Natural killer cell (primary cell): ENCODE measurements around the gene NCS1. TPM values are rescaled to one million over a fixed set of nuclear protein-coding genes. Genes with fewer than 3 reads are reported as not detected.

Experiments
- ATAC-seq, 3 donors: fragments of 150-1000 bp in 2 of 3; fragments of 200-7000 bp in 1 of 3; cut with Tn5 transposase; 1 replicate in 1 of 3; 2 replicates in 2 of 3; pipeline ENCODE4 v1.10.0; 2021; ENCODE audit warnings: mild to moderate bottlenecking in 2 of 3, moderate library complexity in 2 of 3
- DNase-seq, 2 donors: peaks; one replicate each; pipeline versions ENCODE4 v3.0.0 to v3.0.0-alpha.2; 2013 to 2021; ENCODE audit warnings: mixed read lengths in 1 of 2
- H3K27ac ChIP-seq: one replicate; pipeline ENCODE4 v1.5.1; 2013; ENCODE audit warnings: mild to moderate bottlenecking, low read length
- H3K27me3 ChIP-seq: one replicate; pipeline ENCODE4 v1.6.1; 2013; ENCODE audit warnings: low read length; ENCODE audit not compliant: control insufficient read depth, insufficient read depth
- H3K36me3 ChIP-seq: one replicate; pipeline ENCODE4 v1.6.1; 2013; ENCODE audit warnings: low read length; ENCODE audit not compliant: control insufficient read depth, insufficient read depth
- H3K4me1 ChIP-seq: one replicate; pipeline ENCODE4 v1.6.1; 2013; ENCODE audit warnings: low read length; ENCODE audit not compliant: control insufficient read depth, insufficient read depth
- H3K4me3 ChIP-seq: one replicate; pipeline ENCODE4 v1.5.1; 2013; ENCODE audit warnings: low read length
- H3K9me3 ChIP-seq: one replicate; pipeline ENCODE4 v1.6.1; 2013; ENCODE audit warnings: low read length; ENCODE audit not compliant: control insufficient read depth, insufficient read depth
- H3K27ac Mint-ChIP-seq, 2 donors: one replicate each; pipeline ENCODE4 v1.8.0; 2022; ENCODE audit warnings: mild to moderate bottlenecking in 2 of 2, mixed read lengths in 2 of 2, moderate library complexity in 1 of 2
- H3K27me3 Mint-ChIP-seq, 2 donors: one replicate each; pipeline ENCODE4 v1.8.0; 2022; ENCODE audit warnings: low read depth in 2 of 2, mixed read lengths in 2 of 2
- H3K36me3 Mint-ChIP-seq: one replicate; pipeline ENCODE4 v1.8.0; 2022; ENCODE audit warnings: mixed read lengths
- H3K4me1 Mint-ChIP-seq, 2 donors: one replicate each; pipeline ENCODE4 v1.8.0; 2022; ENCODE audit warnings: mixed read lengths in 2 of 2
- H3K4me3 Mint-ChIP-seq: one replicate; pipeline ENCODE4 v1.8.0; 2022; ENCODE audit warnings: mild to moderate bottlenecking, moderate library complexity, mixed read lengths
- H3K9me3 Mint-ChIP-seq, 2 donors: one replicate each; pipeline ENCODE4 v1.8.0; 2022; ENCODE audit warnings: mixed read lengths in 2 of 2
- WGBS: methylation state at CpG from one replicate; pipeline ENCODE4 v1.1.7; 2013; ENCODE audit warnings: missing lambda C conversion rate; ENCODE audit not compliant: insufficient coverage; 5-methylcytosine and 5-hydroxymethylcytosine counted together
- intact Hi-C: fragments of 100-400 bp; cut with micrococcal nuclease; formaldehyde crosslinking; loops from one replicate; pipeline ENCODE4 v1.14.2; 2022
- total RNA-seq, 4 donors: library from RNA; stranded (reverse); fragments of 120-200 nt in 1 of 4; gene quantifications; one replicate each; pipeline versions ENCODE4 v1.2.3 to v1.2.4, GENCODE V29; 2013 to 2022
- TF ChIP-seq, protein P1 (sequence below): fragments of 200-600 bp; IDR thresholded peaks from one replicate; pipeline ENCODE4 v1.8.0; 2022; ENCODE audit warnings: antibody characterized with exemption

The NCS1 gene
- total RNA-seq, 3 donors from 2014 or later (not counting 1 experiment from before 2014, with no cell fraction given), result 1.4 to 2.4 (median 1.5) TPM

DNA sequence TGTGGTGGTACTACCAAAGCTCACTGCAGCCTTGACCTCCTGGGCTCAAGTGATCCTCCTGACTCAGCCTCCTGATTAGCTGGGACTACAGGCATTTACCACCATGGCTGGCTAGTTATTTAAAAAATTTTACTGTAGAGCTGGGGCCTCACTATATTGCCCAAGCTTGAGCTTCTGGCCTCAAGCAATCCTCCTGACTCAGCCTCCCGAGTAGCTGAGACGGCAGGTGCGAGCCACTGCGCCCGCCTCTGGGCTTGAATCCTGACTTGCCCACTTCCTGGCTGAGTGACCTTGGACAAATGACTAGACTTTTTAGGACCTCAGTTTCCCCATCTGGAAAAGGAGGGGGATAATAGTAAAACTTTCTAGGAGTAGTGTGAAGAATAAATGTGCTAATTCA, 32.1 kb downstream of the NCS1 start:
- Histone ChIP-seq H3K36me3 (no peaks in the 10 kb centered on the region), H3K4me1 (no peaks in the 10 kb centered on the region), H3K27me3 (no peaks in the 10 kb centered on the region), H3K27ac (no peak overlapping the region), H3K9me3 (no peaks in the 10 kb centered on the region), H3K4me3 (no peak overlapping the region)
- Mint-ChIP-seq H3K4me3 (no peak overlapping the region), H3K27ac (no peak overlapping the region), H3K4me1 (no peaks in the 10 kb centered on the region), H3K27me3 (no peaks in the 10 kb centered on the region), H3K36me3 (no peaks in the 10 kb centered on the region), H3K9me3 (no peaks in the 10 kb centered on the region)
- intact Hi-C loops, result no loop called here
- DNase-seq (no peak), ATAC-seq (no peak)
- 96% methylated on average over 5 of the region's 5 CpGs for WGBS
- TF ChIP-seq, protein P1, sequence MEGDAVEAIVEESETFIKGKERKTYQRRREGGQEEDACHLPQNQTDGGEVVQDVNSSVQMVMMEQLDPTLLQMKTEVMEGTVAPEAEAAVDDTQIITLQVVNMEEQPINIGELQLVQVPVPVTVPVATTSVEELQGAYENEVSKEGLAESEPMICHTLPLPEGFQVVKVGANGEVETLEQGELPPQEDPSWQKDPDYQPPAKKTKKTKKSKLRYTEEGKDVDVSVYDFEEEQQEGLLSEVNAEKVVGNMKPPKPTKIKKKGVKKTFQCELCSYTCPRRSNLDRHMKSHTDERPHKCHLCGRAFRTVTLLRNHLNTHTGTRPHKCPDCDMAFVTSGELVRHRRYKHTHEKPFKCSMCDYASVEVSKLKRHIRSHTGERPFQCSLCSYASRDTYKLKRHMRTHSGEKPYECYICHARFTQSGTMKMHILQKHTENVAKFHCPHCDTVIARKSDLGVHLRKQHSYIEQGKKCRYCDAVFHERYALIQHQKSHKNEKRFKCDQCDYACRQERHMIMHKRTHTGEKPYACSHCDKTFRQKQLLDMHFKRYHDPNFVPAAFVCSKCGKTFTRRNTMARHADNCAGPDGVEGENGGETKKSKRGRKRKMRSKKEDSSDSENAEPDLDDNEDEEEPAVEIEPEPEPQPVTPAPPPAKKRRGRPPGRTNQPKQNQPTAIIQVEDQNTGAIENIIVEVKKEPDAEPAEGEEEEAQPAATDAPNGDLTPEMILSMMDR, result no peak

DNA sequence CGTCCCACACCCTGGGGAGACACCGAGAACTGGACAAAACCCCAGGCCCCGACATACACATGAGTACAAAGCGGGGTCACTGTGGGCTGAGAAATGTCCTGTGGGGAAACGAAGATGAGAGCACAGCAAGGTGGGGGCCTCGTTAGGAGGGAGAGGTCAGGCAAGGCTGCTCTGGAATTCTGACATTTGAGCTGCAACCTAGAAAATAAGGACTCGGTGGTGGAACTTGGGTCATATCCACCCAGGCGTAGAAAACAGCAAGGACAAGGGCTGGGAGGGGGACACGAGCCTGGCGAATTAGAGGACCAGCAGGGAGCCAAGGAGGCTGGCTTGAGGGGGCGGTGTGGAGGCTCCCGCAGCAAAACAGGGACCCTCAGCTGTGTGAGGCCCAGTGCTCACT, 32.8 kb downstream of the NCS1 start:
- H3K4me3 ChIP-seq, result no peak overlapping the region
- no peaks in the 10 kb centered on the region for H3K9me3 ChIP-seq
- Mint-ChIP-seq H3K4me3 (no peak overlapping the region), H3K27me3 (no peaks in the 10 kb centered on the region), H3K36me3 (no peaks in the 10 kb centered on the region), H3K9me3 (no peaks in the 10 kb centered on the region), H3K4me1 (no peaks in the 10 kb centered on the region), H3K27ac (no peak overlapping the region)
- intact Hi-C loops, result no loop called here
- no peaks in the 10 kb centered on the region for H3K27me3 ChIP-seq
- H3K27ac ChIP-seq, result no peak overlapping the region
- ATAC-seq, result no peak
- DNase-seq, result no peak
- H3K4me1 ChIP-seq, result no peaks in the 10 kb centered on the region
- TF ChIP-seq, protein P1, result no peak
- 84% methylated on average over 11 of the region's 12 CpGs for WGBS
- no peaks in the 10 kb centered on the region for H3K36me3 ChIP-seq

DNA sequence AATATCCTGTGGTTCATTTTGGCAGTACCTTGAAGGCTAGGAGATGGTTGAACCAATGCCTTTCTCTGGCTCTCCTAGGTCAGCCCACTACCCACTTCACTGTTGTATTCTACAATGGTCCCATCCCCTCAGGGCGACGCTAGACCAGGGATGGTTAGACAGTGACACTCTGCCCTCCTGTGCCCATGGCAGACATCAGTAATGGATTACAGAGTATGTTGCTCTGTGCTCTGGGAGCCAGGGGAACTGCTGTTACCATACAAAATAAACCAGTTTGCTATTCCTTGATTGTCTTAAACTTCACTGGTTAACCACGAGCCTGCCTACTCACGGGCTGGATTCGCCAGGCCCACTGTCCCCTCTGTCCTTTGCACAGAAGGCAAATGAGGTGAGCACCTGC, 33.7 kb downstream of the NCS1 start:
- Mint-ChIP-seq H3K4me3 (no peak overlapping the region), H3K36me3 (no peaks in the 10 kb centered on the region), H3K27ac (no peak overlapping the region), H3K9me3 (no peaks in the 10 kb centered on the region), H3K4me1 (no peaks in the 10 kb centered on the region), H3K27me3 (no peaks in the 10 kb centered on the region)
- Histone ChIP-seq H3K27ac (no peak overlapping the region), H3K27me3 (no peaks in the 10 kb centered on the region), H3K4me3 (no peak overlapping the region), H3K4me1 (no peaks in the 10 kb centered on the region), H3K36me3 (no peaks in the 10 kb centered on the region), H3K9me3 (no peaks in the 10 kb centered on the region)
- TF ChIP-seq, protein P1, result no peak
- ATAC-seq, result no peak
- DNase-seq, result no peak
- WGBS, result 82% methylated on average over 5 of the region's 5 CpGs
- intact Hi-C loops, result no loop called here

DNA sequence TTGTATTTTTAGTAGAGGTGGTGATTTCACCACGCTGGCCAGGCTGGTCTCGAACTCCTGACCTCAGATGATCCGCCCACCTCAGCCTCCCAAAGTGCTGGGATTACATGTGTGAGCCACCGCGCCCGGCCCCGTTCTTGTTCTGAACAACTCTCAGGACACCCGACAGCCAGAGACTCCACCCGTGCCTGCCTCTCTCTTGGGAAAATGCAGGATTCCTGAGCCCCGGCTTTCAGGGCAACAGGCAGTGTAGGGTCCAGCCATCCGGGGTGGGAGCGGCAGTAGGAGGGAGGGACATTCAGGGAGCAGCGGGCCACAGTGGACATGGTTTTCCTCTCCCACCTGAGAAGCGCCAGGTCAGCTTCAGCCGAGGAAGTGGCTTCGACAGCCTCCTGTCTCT, 34.4 kb downstream of the NCS1 start:
- Histone ChIP-seq H3K4me1 (no peaks in the 10 kb centered on the region), H3K4me3 (no peak overlapping the region), H3K27me3 (no peaks in the 10 kb centered on the region), H3K36me3 (no peaks in the 10 kb centered on the region), H3K9me3 (no peaks in the 10 kb centered on the region), H3K27ac (no peak overlapping the region)
- intact Hi-C loops, result no loop called here
- Mint-ChIP-seq H3K36me3 (no peaks in the 10 kb centered on the region), H3K27me3 (no peaks in the 10 kb centered on the region), H3K4me1 (no peaks in the 10 kb centered on the region), H3K4me3 (no peak overlapping the region), H3K27ac (no peak overlapping the region), H3K9me3 (no peaks in the 10 kb centered on the region)
- WGBS, result 89% methylated on average over 16 of the region's 16 CpGs
- DNase-seq (no peak), ATAC-seq (no peak)
- TF ChIP-seq, protein P1, result no peak
